Astrocyte of the cerebellum (primary cell): ENCODE results near the gene PAFAH1B2.

ENCODE experiments used
- DNase-seq: peaks from one replicate; pipeline ENCODE4 v3.0.0-alpha.2; 2011; ENCODE audit warnings: low read depth
- H3K4me3 ChIP-seq: 2 replicates; pipeline ENCODE4 v1.5.1; 2011; ENCODE audit warnings: mild to moderate bottlenecking, low read depth, low read length, moderate library complexity
- in situ Hi-C: cut with HindIII; loops from 2 replicates; pipeline ENCODE4 v1.10.0; 2017; ENCODE audit warnings: low sequenced_read_pairs
- TF ChIP-seq, protein P1 (sequence below): IDR thresholded peaks from 2 replicates; pipeline ENCODE4 v1.5.1; 2012; ENCODE audit warnings: low read length, low read depth, moderate library complexity, mild to moderate bottlenecking; ENCODE audit errors: missing control alignments

PAFAH1B2 gene

DNA sequence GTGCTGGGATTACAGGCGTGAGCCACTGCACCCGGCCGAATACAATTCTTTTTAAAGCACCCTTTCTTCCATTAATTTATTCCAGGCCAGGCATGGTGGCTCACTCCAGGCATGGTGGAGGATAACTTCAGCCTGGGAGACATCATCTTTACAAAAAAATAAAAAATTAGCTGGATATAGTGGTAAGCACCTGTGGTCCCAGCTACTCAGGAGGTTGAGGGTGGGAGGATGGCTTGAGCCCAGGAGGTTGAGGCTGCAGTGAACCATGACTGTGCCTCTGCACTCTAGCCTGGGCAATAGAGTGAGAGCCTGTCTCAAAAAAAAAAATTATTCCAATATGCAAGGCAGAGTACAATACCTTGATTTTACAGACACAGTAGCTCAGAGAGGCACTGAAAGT is 66.5 kb downstream of the PAFAH1B2 start:
- no peak for DNase-seq
- TF ChIP-seq, protein P1, sequence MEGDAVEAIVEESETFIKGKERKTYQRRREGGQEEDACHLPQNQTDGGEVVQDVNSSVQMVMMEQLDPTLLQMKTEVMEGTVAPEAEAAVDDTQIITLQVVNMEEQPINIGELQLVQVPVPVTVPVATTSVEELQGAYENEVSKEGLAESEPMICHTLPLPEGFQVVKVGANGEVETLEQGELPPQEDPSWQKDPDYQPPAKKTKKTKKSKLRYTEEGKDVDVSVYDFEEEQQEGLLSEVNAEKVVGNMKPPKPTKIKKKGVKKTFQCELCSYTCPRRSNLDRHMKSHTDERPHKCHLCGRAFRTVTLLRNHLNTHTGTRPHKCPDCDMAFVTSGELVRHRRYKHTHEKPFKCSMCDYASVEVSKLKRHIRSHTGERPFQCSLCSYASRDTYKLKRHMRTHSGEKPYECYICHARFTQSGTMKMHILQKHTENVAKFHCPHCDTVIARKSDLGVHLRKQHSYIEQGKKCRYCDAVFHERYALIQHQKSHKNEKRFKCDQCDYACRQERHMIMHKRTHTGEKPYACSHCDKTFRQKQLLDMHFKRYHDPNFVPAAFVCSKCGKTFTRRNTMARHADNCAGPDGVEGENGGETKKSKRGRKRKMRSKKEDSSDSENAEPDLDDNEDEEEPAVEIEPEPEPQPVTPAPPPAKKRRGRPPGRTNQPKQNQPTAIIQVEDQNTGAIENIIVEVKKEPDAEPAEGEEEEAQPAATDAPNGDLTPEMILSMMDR = no peak
- in situ Hi-C loops = no loop called here
- H3K4me3 ChIP-seq = no peak overlapping the region

DNA sequence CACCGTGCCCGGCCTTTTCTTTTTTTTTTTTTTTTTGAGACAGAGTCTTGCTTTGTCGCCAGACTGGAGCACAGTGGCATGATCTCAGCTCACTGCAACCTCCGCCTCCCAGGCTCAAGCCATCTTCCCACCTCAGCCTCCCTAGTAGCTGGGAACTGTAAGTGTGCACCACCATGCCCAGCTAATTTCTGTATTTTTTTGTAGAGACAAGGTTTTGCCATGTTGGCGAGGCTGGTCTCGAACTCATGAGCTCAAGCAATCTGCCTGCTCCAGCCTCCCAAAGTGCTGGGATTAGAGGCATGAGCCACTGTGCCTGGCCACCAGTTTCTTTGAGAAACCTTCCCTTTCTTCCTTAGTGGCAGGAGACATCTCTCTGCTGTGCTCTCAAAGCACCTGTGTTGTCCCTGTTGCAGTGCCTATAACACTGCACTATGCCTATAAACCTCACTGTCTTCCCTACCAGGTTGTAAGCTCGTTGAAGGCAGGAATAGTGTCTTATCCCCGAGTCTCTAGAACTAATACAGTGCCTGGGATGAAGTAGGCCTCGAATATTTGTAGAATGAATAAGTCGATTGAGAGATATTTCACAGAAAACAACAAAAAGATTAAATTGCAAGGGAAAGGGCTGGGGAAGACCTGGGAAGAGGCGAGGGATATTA is 68.7 kb downstream of the PAFAH1B2 start:
- H3K4me3 ChIP-seq = no peak overlapping the region
- in situ Hi-C loops = no loop called here
- DNase-seq = no peak

DNA sequence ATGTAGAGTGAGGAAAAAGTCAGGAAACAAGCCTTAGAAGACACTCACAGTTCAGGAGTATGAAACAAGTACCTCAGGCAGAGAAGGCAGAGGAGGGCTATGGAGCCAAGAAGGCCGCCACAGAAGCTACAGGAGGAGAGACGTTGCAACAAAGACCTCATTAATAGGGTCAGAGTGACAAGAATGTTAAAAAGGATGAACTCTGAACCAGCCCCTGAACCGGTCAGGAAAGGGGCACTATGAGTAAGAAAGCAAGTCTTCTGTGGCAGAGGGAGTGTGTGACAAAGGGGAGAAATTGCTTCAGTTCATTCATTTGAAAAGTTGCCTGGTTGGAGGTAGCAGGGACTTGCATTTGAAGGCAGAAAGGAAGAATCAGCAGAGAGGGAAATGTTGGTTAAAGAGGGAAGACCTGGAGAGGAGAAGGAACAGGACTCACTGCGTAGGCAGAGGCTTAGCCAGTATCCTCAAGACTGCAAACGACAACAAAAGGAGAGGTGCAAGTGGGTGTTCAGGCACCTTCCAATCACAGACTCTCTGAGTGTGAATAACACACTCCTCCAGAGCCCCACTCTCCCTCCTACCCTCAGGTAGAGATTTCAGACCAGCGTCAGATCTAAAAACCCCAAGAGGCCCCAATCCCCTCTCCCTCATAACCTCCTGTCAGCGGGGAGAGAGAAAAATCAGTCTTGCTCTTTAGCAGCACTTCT is 70.5 kb downstream of the PAFAH1B2 start:
- in situ Hi-C loops = no loop called here
- no peak overlapping the region for H3K4me3 ChIP-seq
- TF ChIP-seq, protein P1 = no peak
- DNase-seq = no peak

More for the DNA sequence above, 68.7 kb downstream of the PAFAH1B2 start:
- TF ChIP-seq, protein P1 = no peak

DNA sequence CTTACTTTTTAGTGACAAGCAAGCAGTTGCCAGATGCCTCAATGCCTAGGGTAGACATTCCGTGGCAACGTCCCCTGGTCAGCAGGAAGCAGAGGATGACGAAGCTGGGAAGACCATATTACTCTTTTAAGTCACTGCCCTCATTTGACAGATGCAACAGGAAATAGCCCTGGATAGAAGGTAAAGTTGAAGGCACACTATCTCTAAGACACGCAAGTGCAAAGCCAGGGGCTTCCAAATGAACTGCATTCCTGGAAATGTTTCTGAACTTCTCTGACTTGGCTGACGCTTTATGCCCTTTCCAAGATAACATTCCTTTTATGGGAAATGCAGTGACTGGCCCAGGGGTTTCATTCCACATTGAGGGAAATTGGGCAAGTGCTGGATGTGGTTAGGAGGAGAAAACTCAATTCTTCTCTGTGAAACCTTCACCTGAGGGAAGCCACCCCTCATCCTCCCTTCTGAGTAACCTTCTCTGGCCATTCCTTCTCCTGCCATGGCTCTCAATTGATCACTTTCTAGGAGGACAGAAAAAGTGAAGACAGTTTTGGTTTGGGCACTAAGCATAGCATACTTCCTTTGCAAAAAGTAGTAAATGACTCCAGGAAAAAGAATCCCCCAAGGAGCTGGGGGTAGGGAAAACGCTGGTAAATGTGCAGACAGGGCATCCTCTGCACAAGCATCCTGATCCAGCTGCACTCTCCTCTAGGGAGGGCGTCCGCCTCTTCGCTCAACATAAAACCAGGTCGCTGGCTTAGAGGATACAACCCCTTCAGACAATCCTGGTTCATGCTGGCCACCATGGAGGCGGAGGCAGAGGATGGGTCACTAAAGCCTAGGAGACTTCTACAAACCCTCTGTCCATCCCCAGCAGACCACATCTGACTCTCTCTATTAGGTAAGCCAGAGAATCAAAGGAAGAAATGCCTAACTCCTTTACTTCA is 73.3 kb downstream of the PAFAH1B2 start:
- DNase-seq = no peak
- H3K4me3 ChIP-seq = no peak overlapping the region
- TF ChIP-seq, protein P1 = no peak
- in situ Hi-C loops = no loop called here

DNA sequence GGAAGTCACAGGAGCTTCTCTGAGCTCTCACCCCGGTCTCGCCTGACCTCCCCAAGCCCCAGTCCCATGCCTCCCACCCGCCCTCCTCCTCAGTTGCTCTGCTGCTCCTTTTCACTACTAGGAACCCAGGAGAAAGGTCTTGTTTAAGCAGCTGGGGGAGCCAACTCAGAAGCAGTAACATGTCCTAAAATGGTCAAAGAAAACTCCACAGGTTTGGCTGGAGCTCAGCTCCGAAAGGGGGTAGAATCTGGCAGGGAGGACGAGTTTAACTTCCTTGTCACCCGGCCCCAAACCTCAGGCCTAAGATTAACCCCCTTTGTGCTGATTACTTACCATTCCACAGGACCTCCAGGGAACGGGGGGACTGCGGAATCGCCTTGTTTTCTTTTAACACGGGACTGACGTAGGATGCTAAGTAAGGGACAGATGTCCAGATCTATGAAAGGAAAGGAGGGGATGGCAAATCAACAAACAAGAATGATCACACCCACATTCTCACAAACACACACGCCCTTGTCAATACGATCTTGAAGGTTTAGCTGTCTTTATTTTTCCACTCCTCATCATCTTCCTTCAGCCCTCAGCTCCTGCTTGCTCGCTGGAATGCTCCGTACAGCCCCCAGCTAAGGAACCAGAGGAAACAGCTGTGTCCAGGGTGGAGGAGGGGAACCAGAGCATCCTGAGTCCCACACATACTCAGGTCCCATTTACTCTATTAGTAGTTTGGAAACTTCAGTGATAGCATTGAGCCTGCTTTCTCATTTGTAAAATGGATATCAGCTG is 74.2 kb downstream of the PAFAH1B2 start:
- no peak overlapping the region for H3K4me3 ChIP-seq
- DNase-seq = no peak
- TF ChIP-seq, protein P1 = no peak
- in situ Hi-C loops = no loop called here

DNA sequence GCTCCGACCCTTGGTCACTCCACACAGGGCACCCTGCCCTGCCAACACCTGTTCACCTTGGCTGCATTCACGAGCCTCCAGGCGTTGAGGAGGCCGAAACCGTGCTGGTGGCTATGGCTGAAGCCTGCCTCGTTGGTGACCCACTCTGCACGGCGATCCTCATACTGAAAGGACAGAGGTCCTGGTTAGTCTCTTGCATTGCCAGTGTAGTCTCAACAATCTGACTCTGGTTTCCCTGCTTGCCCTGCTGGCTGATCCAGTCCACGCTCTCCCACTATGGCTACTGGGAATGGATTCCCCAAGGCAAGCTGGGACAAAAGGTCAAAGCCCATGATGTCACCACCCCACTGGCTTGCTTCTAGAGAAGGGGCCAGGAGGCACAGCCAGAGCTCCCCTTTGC is 74.9 kb downstream of the PAFAH1B2 start:
- H3K4me3 ChIP-seq = no peak overlapping the region
- DNase-seq = no peak
- in situ Hi-C loops = no loop called here
- TF ChIP-seq, protein P1 = no peak
